ENCODE data around the gene ATXN2L.
"Not testable (repeated sequence)": the region's sequence is repeated elsewhere in the genome, so short reads cannot be mapped to it uniquely, and the experiment has no call there.

Gene ATXN2L

DNA sequence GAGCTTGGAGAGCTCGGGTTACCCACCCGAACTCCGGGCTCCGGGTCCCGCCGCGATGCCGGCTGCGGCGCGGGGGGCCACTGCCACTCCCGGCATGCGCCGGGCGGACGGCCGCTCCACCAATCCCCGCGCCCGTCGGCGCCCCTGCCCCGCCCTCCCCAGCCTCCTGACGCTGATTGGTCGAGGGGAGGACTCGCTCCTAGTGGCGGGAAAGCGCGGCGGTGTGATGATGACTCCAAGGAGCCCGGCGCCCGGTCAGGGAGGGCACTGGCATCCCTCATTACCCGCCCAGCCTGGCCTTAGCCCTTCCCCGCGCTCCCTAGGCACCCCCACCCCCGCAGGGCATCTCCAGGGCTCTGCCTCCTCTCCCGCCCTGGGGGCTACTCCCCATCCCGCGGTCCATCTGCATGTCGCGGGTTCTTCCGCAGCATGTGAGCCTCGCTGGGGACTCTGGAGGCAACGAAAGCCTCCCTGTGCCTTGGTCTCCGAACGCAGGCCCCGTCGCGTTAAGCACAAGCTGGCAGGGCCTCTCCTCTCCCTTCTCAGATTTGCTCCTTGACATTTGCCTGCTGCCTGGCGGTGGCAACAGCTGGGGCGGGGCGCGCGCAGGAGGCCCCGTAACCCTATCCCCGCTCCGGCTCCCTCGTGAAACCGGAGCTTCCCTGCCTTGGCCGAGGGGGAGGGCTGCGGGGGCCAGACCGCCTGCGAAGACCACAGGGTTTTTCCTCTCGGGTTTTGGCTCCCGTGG, 57.2 kb downstream of the ATXN2L start:
- peak; percentile 79 to 97 (median 88) for DNase-seq
- intact Hi-C loops (cut with DNase I) = no loop called here

DNA sequence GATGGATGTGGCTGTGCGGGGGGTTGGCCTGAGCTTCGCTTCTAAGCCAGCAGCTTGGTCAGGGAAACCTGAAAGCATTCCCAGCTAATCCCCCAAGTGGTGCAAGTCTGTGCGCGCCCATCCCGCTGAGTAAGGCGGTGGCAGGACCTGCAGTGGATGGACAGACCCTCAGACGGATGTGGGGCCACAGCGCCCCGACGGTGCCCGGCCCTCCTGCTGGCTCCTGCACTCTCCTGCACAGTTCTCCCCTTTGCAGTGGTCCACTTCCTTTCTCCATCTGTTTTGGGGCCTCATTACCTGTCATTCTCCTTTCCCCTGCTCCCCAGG, 57.8 kb downstream of the ATXN2L start:
- intact Hi-C loops (cut with DNase I) = no loop called here
- DNase-seq = no peak

DNA sequence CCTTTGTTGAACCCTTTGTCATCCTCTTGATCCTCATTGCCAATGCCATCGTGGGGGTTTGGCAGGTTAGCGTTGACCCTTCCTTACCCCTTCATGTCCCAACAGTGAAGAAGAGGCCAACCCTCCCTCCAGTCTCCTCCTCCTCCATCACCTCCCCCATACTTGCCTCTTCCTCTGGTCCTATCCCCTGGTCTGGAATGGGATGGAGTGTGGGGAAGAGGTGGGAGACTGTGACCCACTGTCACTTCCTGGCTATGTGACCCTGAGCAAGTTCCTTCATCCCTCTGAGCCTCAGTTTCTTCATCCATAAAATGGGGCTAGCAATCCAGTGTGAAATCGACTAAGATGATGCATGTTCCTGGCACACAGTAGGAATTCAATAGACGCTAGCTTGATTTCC, 58.2 kb downstream of the ATXN2L start:
- intact Hi-C loops (cut with DNase I) = no loop called here
- DNase-seq = no peak

DNA sequence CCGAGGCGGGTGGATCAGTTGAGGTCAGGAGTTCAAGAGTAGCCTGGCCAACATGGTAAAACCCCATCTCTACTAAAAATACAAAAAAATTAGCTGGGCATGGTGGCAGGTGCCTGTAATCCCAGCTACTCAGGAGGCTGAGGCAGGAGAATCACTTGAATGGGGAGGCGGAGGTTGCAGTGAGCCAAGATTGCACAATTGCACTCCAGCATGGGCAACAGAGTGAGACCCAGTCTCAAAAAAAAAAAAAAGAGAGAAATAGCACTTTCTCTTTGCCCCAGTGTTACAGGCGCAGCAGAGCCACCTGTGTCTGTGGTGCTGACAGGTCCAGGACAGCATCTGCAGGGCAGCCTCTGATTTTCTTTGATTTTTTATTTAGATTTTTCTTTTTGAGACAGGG, 58.8 kb downstream of the ATXN2L start:
- intact Hi-C loops (cut with DNase I); DNase-seq: not testable (repeated sequence)

DNA sequence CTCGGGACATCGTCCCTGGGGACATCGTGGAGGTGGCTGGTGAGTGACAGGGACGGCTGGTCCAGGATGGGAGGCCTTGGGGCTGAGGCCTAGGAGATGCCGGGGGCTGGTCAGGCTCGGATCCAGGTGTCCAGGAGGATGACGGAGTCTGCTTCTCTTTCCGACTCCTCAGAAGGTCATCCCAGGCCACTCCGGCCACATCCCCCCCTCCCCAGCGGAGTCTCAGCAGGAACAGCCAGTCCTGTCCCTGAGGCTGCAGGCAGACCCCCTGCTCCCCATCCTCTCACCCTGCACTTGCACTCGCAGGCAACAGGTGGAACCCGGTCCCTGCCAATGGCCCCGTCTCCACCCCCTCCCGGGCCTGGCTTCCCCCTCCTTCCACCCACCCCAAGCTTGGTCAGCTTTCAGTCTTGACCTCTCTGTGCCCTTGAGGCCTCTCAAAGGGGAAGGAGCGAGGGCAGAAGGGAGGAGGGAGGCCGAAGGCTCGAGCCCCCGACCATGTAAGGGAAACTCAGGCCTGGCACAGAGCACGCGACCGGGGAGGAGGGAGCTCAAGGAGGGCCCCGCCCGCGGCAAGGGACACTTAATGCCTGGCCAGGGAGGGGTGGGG, 59.9 kb downstream of the ATXN2L start:
- intact Hi-C loops (cut with DNase I) = no loop called here
- DNase-seq = no peak

DNA sequence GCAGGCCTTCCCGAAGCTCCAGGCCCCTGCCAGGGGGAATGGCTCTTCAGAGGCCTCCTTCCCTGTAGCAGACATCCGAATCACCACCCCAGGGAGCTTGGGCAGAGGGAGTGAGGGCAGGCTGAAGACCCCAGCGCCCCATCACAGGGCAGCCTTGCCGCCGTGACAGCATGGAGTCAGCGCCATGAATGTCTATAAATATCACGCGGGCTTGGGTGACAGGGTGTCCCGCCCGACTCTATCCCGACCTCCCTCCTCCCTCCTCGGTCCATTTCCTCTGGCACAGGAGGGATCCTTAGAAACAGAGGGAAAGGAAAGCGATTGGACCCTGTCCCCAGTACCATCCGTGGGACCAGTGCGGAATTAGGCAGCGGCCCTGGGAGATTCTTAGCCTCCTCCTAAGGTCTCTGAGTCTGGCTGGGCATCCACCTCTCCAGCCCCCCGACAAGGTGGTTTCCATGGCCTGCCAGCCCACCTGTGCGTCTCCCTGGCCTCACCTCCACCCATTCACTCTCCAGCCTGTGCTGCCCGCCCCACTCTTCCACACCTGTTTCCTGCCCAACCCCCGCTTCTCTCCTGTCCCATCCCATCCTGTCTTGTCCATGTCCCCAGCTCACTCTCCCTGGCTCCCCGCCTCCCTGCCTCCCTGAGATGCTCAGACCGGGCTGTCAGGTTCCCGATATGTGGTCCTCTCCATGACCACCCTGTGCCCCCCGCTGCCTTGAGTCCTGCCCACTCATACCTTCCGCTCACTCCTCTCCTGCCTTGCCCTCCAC, 60.6 kb downstream of the ATXN2L start:
- intact Hi-C loops (cut with DNase I) = no loop called here
- no peak for DNase-seq

DNA sequence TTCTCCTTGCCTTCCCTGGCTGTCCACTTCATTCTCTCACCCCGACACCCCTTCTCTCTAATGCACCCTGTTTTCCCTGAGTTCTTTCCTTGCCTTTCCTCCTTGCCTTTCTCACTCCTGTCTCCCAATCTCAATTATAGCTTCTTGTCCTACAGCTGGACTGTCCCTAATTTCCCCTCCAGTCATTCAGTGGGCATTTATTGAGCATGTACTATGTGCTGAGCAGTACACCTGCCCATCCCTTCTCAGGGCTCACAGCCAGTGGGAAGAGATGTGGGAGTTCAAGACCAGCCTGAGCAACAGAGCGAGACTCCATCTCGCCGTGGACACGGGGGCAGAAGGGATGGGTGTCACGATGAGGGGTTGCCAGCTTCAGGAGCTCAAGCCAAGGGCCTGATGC, 61.2 kb downstream of the ATXN2L start:
- DNase-seq = no peak
- intact Hi-C loops (cut with DNase I) = no loop called here
